Calu3 (cell line): ENCODE data around the gene TIE1. TPM values are rescaled to one million over a fixed set of nuclear protein-coding genes. Genes with fewer than 3 reads are reported as not detected.

ENCODE experiments used
- BruUV-seq: library from RNA; stranded (reverse); fragments of 400-500 nt; replicated peaks from 2 replicates; lab custom pipeline; 2021; lab: Mats Ljungman, UMichigan
- CTCF ChIA-PET: fragments of 300-600 bp; sonication (Branson Sonifier 250); formaldehyde crosslinking; loops from one replicate; lab custom pipeline; 2022; ENCODE audit warnings: antibody characterized with exemption; lab: Charles Lee
- DNase-seq: peaks from one replicate; pipeline ENCODE4 v3.0.0; 2022
- H3K27ac Mint-ChIP-seq: one replicate; pipeline ENCODE4 v1.8.0; 2022; ENCODE audit warnings: mixed read lengths; ENCODE audit not compliant: unreplicated experiment
- H3K27me3 Mint-ChIP-seq: one replicate; pipeline ENCODE4 v1.8.0; 2022; ENCODE audit warnings: mixed read lengths; ENCODE audit not compliant: unreplicated experiment
- H3K36me3 Mint-ChIP-seq: one replicate; pipeline ENCODE4 v1.8.0; 2022; ENCODE audit warnings: mild to moderate bottlenecking, moderate library complexity, mixed read lengths; ENCODE audit not compliant: insufficient read depth, unreplicated experiment
- H3K4me1 Mint-ChIP-seq: one replicate; pipeline ENCODE4 v1.8.0; 2022; ENCODE audit warnings: mild to moderate bottlenecking, low read depth, mixed read lengths; ENCODE audit not compliant: unreplicated experiment
- H3K4me3 Mint-ChIP-seq: one replicate; pipeline ENCODE4 v1.8.0; 2022; ENCODE audit warnings: mild to moderate bottlenecking, low read depth, moderate library complexity, mixed read lengths; ENCODE audit not compliant: unreplicated experiment
- H3K9me3 Mint-ChIP-seq: one replicate; pipeline ENCODE4 v1.8.0; 2022; ENCODE audit warnings: low read depth, mixed read lengths; ENCODE audit not compliant: unreplicated experiment
- CTCF ChIP-seq: fragments of 200-600 bp; IDR thresholded peaks from one replicate; pipeline ENCODE4 v1.8.0; 2022; ENCODE audit warnings: antibody characterized with exemption; ENCODE audit not compliant: unreplicated experiment
- intact Hi-C: fragments of 100-400 bp; cut with micrococcal nuclease; formaldehyde crosslinking; loops from one replicate; pipeline ENCODE4 v1.10.0; 2022; ENCODE audit not compliant: unreplicated experiment
- total RNA-seq: library from RNA; stranded (reverse); gene quantifications from 2 replicates; pipeline ENCODE4 v1.2.3, GENCODE V29; 2022

Gene TIE1
- total RNA-seq, 1 experiment from 2014 or later: not detected

- no peak overlapping the region for H3K4me3 Mint-ChIP-seq
- H3K27ac Mint-ChIP-seq: no peak overlapping the region
- DNase-seq: no peak
- H3K4me1 Mint-ChIP-seq: peaks cover 57% of the 10 kb centered on the region
- H3K27me3 Mint-ChIP-seq: peaks cover 15% of the 10 kb centered on the region
- intact Hi-C loops: loop anchor here (5.0 kb wide), 1 partner anchor 48 kb away; no protein-coding TSS in a partner anchor
- no peak for TF ChIP-seq CTCF
- BruUV-seq: no TSS peak
- peaks cover 15% of the 10 kb centered on the region for H3K36me3 Mint-ChIP-seq
- CTCF ChIA-PET: no interaction called here
- H3K9me3 Mint-ChIP-seq: no peaks in the 10 kb centered on the region
These were observed 44.3 kb downstream of the TIE1 start for GRCh38 chr1:43345120-43345519.

- Mint-ChIP-seq H3K4me1 (peaks cover 60% of the 10 kb centered on the region), H3K36me3 (peaks cover 15% of the 10 kb centered on the region), H3K27ac (no peak overlapping the region), H3K27me3 (no peaks in the 10 kb centered on the region), H3K4me3 (no peak overlapping the region), H3K9me3 (no peaks in the 10 kb centered on the region)
- DNase-seq: no peak
- intact Hi-C loops: loop anchor here (5.0 kb wide), 1 partner anchor 49 kb away; no protein-coding TSS in a partner anchor
- no TSS peak for BruUV-seq
- TF ChIP-seq CTCF: no peak
- CTCF ChIA-PET: no interaction called here
These were observed 45.9 kb downstream of the TIE1 start for GRCh38 chr1:43346636-43347035.

DNA sequence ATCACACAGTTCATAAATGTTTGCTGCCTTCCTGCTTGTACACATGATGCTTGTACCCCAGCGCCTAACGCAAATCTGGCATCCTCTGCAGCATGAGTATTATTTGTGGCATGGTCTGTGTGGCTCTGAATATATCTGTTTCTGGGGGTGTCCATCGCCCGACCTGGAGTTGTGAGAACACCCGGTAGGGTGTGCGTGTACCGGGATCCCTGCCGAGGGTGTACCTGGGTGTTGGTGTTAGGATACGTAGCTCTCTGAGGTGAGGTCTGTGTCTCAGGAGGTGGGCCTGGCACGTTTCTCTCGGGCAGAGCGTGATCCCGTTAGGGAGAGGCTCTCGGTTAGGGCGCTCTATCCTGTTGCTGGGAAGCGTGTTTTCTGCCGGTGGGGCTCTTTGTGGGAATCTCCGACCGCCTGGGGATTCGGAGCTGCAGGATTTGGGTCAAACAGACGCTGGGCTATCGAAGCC is 47.6 kb downstream of the TIE1 start:
- H3K4me1 Mint-ChIP-seq: peaks cover 60% of the 10 kb centered on the region
- peak overlapping the region; percentile 72 for H3K27ac Mint-ChIP-seq
- no peaks in the 10 kb centered on the region for H3K27me3 Mint-ChIP-seq
- no peaks in the 10 kb centered on the region for H3K9me3 Mint-ChIP-seq
- H3K36me3 Mint-ChIP-seq: peaks cover 15% of the 10 kb centered on the region
- no peak for TF ChIP-seq CTCF
- CTCF ChIA-PET: interaction anchor here (0.8 to 1.3 kb wide), 5 partner anchors 10 to 121 kb away, joined by 3 to 9 read pairs (median 3); partner anchors contain the start of genes C1orf210, CDC20, ELOVL1 and TMEM125
- intact Hi-C loops: loop anchor here (5.0 kb wide), 1 partner anchor 51 kb away; no protein-coding TSS in a partner anchor
- H3K4me3 Mint-ChIP-seq: peak overlapping the region; percentile 87
- TSS peak; percentile 79 for BruUV-seq
- peak; percentile 57 for DNase-seq

- TF ChIP-seq CTCF: no peak
- Mint-ChIP-seq H3K4me3 (peak overlapping the region; percentile 87), H3K36me3 (peaks cover 15% of the 10 kb centered on the region), H3K27me3 (no peaks in the 10 kb centered on the region), H3K4me1 (peaks cover 54% of the 10 kb centered on the region), H3K27ac (peak overlapping the region; percentile 79), H3K9me3 (no peaks in the 10 kb centered on the region)
- intact Hi-C loops: loop anchor here (5.0 kb wide), 1 partner anchor 52 kb away; no protein-coding TSS in a partner anchor
- CTCF ChIA-PET: interaction anchor here (0.8 to 1.3 kb wide), 5 partner anchors 9 to 122 kb away, joined by 3 to 9 read pairs (median 3); partner anchors contain the start of genes C1orf210, CDC20, ELOVL1 and TMEM125
- no TSS peak for BruUV-seq
- peak; percentile 97 for DNase-seq
These were observed 48.2 kb downstream of the TIE1 start for GRCh38 chr1:43348809-43349593.
